Type B pancreatic cell (in vitro differentiated cells): ENCODE data around the gene STX8. TPM values are rescaled to one million over a fixed set of nuclear protein-coding genes. Genes with fewer than 3 reads are reported as not detected.

Source experiments
- DNase-seq: peaks from one replicate; pipeline ENCODE4 v3.0.0; 2021; ENCODE audit warnings: mixed read lengths; ENCODE audit not compliant: unreplicated experiment; ENCODE audit errors: extremely low spot score
- H3K27ac Mint-ChIP-seq: 2 replicates; pipeline ENCODE4 v1.8.0; 2021; ENCODE audit warnings: mild to moderate bottlenecking, mixed read lengths
- H3K27me3 Mint-ChIP-seq: 2 replicates; pipeline ENCODE4 v1.8.0; 2021; ENCODE audit warnings: mixed read lengths
- H3K36me3 Mint-ChIP-seq: 2 replicates; pipeline ENCODE4 v1.8.0; 2021; ENCODE audit warnings: mixed read lengths
- H3K4me1 Mint-ChIP-seq: one replicate; pipeline ENCODE4 v1.8.0; 2021; ENCODE audit warnings: mixed read lengths; ENCODE audit not compliant: unreplicated experiment
- H3K4me3 Mint-ChIP-seq: 2 replicates; pipeline ENCODE4 v1.8.0; 2021; ENCODE audit warnings: mild to moderate bottlenecking, mixed read lengths
- H3K9me3 Mint-ChIP-seq: 2 replicates; pipeline ENCODE4 v1.8.0; 2021; ENCODE audit warnings: mixed read lengths
- CTCF ChIP-seq: fragments of 200-600 bp; sonication (generic); conservative IDR thresholded peaks from 2 replicates; pipeline ENCODE4 v1.5.0; 2021; ENCODE audit warnings: antibody characterized with exemption, mild to moderate bottlenecking
- total RNA-seq: library from RNA; stranded (reverse); gene quantifications from 2 replicates; pipeline ENCODE4 v1.2.1, GENCODE V29; 2021; ENCODE audit warnings: low replicate concordance

Gene STX8
- total RNA-seq, 1 donor from 2014 or later: 59.3 TPM

- TF ChIP-seq CTCF: no peak
- peaks cover 11% of the 10 kb centered on the region for H3K9me3 Mint-ChIP-seq
- no peak overlapping the region for H3K27ac Mint-ChIP-seq
- no peak for DNase-seq
- H3K27me3 Mint-ChIP-seq: no peaks in the 10 kb centered on the region
- peaks cover 8% of the 10 kb centered on the region for H3K36me3 Mint-ChIP-seq
- peak overlapping the region; percentile 26 for H3K4me3 Mint-ChIP-seq
- H3K4me1 Mint-ChIP-seq: peaks cover 11% of the 10 kb centered on the region
Observed at GRCh38 chr17:9331279-9332131, 244.1 kb downstream of the STX8 start.

- DNase-seq: no peak
- H3K27me3 Mint-ChIP-seq: no peaks in the 10 kb centered on the region
- H3K27ac Mint-ChIP-seq: no peak overlapping the region
- TF ChIP-seq CTCF: no peak
- peaks cover 11% of the 10 kb centered on the region for H3K9me3 Mint-ChIP-seq
- peaks cover 11% of the 10 kb centered on the region for H3K4me1 Mint-ChIP-seq
- H3K4me3 Mint-ChIP-seq: no peak overlapping the region
- peaks cover 8% of the 10 kb centered on the region for H3K36me3 Mint-ChIP-seq
Observed at GRCh38 chr17:9330611-9331271, 244.9 kb downstream of the STX8 start.

- Mint-ChIP-seq H3K4me3 (no peak overlapping the region), H3K27ac (no peak overlapping the region), H3K9me3 (peaks cover 9% of the 10 kb centered on the region), H3K27me3 (no peaks in the 10 kb centered on the region), H3K36me3 (peaks cover 6% of the 10 kb centered on the region), H3K4me1 (peaks cover 11% of the 10 kb centered on the region)
- no peak for TF ChIP-seq CTCF
- DNase-seq: no peak
Observed at GRCh38 chr17:9330141-9330540, 245.5 kb downstream of the STX8 start.

GRCh38 chr17:9329251-9329921 is 246.2 kb downstream of the STX8 start:
- H3K4me1 Mint-ChIP-seq: peaks cover 11% of the 10 kb centered on the region
- no peak for TF ChIP-seq CTCF
- no peaks in the 10 kb centered on the region for H3K36me3 Mint-ChIP-seq
- H3K27ac Mint-ChIP-seq: no peak overlapping the region
- H3K9me3 Mint-ChIP-seq: peaks cover 1% of the 10 kb centered on the region
- H3K4me3 Mint-ChIP-seq: no peak overlapping the region
- DNase-seq: no peak
- no peaks in the 10 kb centered on the region for H3K27me3 Mint-ChIP-seq

- Mint-ChIP-seq H3K4me1 (peaks cover 7% of the 10 kb centered on the region), H3K9me3 (no peaks in the 10 kb centered on the region), H3K27me3 (no peaks in the 10 kb centered on the region), H3K36me3 (no peaks in the 10 kb centered on the region), H3K27ac (no peak overlapping the region), H3K4me3 (no peak overlapping the region)
- no peak for DNase-seq
- no peak for TF ChIP-seq CTCF
Observed at GRCh38 chr17:9324864-9325263, 250.8 kb downstream of the STX8 start.
